Lower leg skin (tissue), 4 donors: ENCODE results near the gene OSGIN1. TPM values are rescaled to one million over a fixed set of nuclear protein-coding genes. Genes with fewer than 3 reads are reported as not detected.
A peak's percentile ranks its signal among the peaks of the same experiment; 100 is the strongest.

ENCODE experiments used
- DNase-seq, 2 donors: peaks; one replicate each; pipeline ENCODE4 v3.0.0-alpha.2; 2019; ENCODE audit warnings: low spot score in 2 of 2
- H3K4me3 ChIP-seq: fragments of 200-600 bp; sonication (generic); 2 replicates; pipeline ENCODE4 v1.5.1; 2017; ENCODE audit warnings: mild to moderate bottlenecking, low read depth; ENCODE audit not compliant: poor library complexity, severe bottlenecking
- POLR2A ChIP-seq, 2 donors: fragments of 450-650 bp; IDR thresholded peaks; one replicate each; pipeline ENCODE4 v1.6.1; 2016 to 2017; ENCODE audit warnings: antibody characterized with exemption in 2 of 2, mild to moderate bottlenecking in 1 of 2, moderate library complexity in 1 of 2
- WGBS, 2 donors: methylation state at CpG; one replicate each; pipeline ENCODE4 v1.1.5; 2018; 5-methylcytosine and 5-hydroxymethylcytosine counted together
- intact Hi-C: fragments of 100-400 bp; cut with DNase I; formaldehyde crosslinking; loops from one replicate; pipeline ENCODE4 v1.15.0; 2023; ENCODE audit warnings: low total_unique reads
- total RNA-seq, 4 donors: library from RNA; depleted of rRNA; stranded (reverse); fragments of >200 nt; gene quantifications; one replicate each; pipeline ENCODE4 v1.1.0, GENCODE V29; 2016
- TF ChIP-seq, protein P1 (sequence below), 3 donors: fragments of 450-650 bp; IDR thresholded peaks; one replicate each; pipeline ENCODE4 v1.5.1; 2016; ENCODE audit warnings: antibody characterized with exemption in 3 of 3, mild to moderate bottlenecking in 3 of 3, moderate library complexity in 2 of 3

OSGIN1 gene
- total RNA-seq, 4 donors from 2014 or later = 1.1 to 3.2 (median 2.4) TPM

DNA sequence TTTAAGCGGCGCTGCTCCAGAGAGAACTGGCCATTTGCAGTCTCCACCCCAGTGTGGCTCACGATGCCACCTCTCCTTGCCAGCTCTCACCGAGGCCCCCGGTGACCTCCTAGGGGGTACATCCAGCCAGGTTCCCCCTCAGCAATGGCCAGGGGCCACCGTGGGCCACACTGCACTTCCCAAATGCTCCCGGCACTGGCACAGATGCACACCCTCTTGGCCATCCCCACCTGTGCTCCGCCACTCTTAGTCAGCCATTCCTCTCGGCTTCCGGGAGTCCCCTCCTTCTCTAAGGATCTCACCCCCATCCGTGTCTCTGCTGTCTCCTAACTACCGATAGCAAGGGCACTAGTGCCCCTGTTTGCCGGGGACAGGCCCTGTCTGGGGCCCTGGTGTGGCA, 28.4 kb upstream of the OSGIN1 start:
- H3K4me3 ChIP-seq = no peak overlapping the region
- TF ChIP-seq POLR2A (IDR thresholded peaks at IDR 0.05) = no peak
- intact Hi-C loops = no loop called here
- no peak for DNase-seq
- WGBS, 2 donors = 81 to 86% methylated on average over 13 of the region's 13 CpGs

GRCh38 chr16:83925095-83925905, 27.7 kb upstream of the OSGIN1 start:
- 82 to 85% methylated on average over 12 of the region's 12 CpGs for WGBS, 2 donors
- TF ChIP-seq, protein P1, sequence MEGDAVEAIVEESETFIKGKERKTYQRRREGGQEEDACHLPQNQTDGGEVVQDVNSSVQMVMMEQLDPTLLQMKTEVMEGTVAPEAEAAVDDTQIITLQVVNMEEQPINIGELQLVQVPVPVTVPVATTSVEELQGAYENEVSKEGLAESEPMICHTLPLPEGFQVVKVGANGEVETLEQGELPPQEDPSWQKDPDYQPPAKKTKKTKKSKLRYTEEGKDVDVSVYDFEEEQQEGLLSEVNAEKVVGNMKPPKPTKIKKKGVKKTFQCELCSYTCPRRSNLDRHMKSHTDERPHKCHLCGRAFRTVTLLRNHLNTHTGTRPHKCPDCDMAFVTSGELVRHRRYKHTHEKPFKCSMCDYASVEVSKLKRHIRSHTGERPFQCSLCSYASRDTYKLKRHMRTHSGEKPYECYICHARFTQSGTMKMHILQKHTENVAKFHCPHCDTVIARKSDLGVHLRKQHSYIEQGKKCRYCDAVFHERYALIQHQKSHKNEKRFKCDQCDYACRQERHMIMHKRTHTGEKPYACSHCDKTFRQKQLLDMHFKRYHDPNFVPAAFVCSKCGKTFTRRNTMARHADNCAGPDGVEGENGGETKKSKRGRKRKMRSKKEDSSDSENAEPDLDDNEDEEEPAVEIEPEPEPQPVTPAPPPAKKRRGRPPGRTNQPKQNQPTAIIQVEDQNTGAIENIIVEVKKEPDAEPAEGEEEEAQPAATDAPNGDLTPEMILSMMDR (IDR thresholded peaks at IDR 0.05) = no peak
- no peak for TF ChIP-seq POLR2A (IDR thresholded peaks at IDR 0.05)
- intact Hi-C loops = no loop called here

GRCh38 chr16:83925957-83926725, 26.9 kb upstream of the OSGIN1 start:
- intact Hi-C loops = no loop called here
- no peak overlapping the region for H3K4me3 ChIP-seq
- TF ChIP-seq, protein P1 (IDR thresholded peaks at IDR 0.05) = no peak
- no peak for TF ChIP-seq POLR2A (IDR thresholded peaks at IDR 0.05)
- WGBS, 2 donors = 45 to 55% methylated on average over 24 to 27 of the region's 27 CpGs
- no peak for DNase-seq

More at GRCh38 chr16:83925095-83925905, 27.7 kb upstream of the OSGIN1 start:
- DNase-seq = no peak
- H3K4me3 ChIP-seq = no peak overlapping the region

DNA sequence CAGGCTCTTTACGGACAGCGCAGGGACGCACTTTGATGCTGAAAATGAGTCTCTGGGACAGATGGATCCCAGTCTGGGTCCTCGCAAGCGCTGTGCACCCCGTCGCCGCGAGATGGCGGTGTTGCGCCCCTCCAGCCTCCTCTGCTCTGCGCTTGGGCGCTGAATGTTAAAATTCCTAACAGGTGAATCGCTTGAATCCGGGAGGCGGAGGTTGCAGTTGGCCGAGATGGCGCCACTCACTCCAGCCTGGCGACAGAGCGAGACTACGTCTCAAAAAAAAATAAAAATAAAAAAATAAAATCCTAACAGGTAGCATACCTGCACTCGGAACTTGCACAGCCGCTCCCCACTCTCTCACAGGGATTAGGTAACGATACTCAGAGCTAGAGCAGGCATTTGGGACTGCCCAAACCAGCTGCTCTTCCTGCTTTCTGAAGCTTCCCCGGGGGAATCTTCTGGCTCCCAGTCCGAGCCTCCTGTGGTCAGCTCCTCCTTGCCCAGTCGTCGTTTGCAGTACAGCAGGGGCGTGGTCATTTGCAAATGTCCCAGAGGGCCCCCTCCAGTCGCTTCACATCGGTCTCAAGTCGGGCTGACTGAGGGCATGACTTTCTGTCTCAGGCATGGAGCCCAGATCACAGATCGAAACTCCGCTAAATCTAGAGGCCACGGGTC, 26.2 kb upstream of the OSGIN1 start:
- 13 to 14% methylated on average over 35 of the region's 35 CpGs for WGBS, 2 donors
- TF ChIP-seq POLR2A (IDR thresholded peaks at IDR 0.05) = no peak
- TF ChIP-seq, protein P1 (IDR thresholded peaks at IDR 0.05) = peak in 1 of 3 donors; percentile 48
- H3K4me3 ChIP-seq = no peak overlapping the region
- DNase-seq = peak; percentile 65 to 95
- intact Hi-C loops = no loop called here

GRCh38 chr16:83928341-83929055, 24.5 kb upstream of the OSGIN1 start:
- no peak for TF ChIP-seq POLR2A (IDR thresholded peaks at IDR 0.05)
- TF ChIP-seq, protein P1 (IDR thresholded peaks at IDR 0.05) = no peak
- WGBS, 2 donors = 85 to 86% methylated on average over 16 of the region's 16 CpGs
- DNase-seq = no peak
- H3K4me3 ChIP-seq = no peak overlapping the region
- intact Hi-C loops = no loop called here
